ENCODE data around the gene MPHOSPH10. TPM values are rescaled to one million over a fixed set of nuclear protein-coding genes. Genes with fewer than 3 reads are reported as not detected.
A peak's percentile ranks its signal among the peaks of the same experiment; 100 is the strongest.

MPHOSPH10 gene
- 31.4 and 38.8 TPM in 2 replicates for total RNA-seq
- 3.0 and 4.4 TPM in 2 replicates for polyA plus RNA-seq
- 7.6 and 8.7 TPM in 2 replicates for polyA plus RNA-seq (2011; cell fraction: cytosol; rRNA removed)
- 12.2 and 18.2 TPM in 2 replicates for polyA plus RNA-seq (2011; cell fraction: nucleus; rRNA removed)
- 22.3 and 31.5 TPM in 2 replicates for polyA plus RNA-seq (2012)
- 4.8 and 4.9 TPM in 2 replicates for polyA minus RNA-seq
- 14.4 TPM for polyA minus RNA-seq (2011; cell fraction: cytosol; rRNA and poly(A)+ RNA removed)
- polyA minus RNA-seq (2011; cell fraction: nucleus; rRNA and poly(A)+ RNA removed) = 12.8 and 14.5 TPM in 2 replicates
- percentile 85 among the genes with signal in this experiment for Bru-seq, nascent RNA
- percentile 76 among the genes with signal in this experiment for BruChase-seq, experiment 1, labeled RNA remaining after a 6-hour chase
- percentile 84 among the genes with signal in this experiment for BruChase-seq, experiment 2, labeled RNA remaining after a 2-hour chase
- long read RNA-seq, transcript MPHOSPH10-201 (11 exons, 2,484 nt) = major isoform, 79 of 87 reads
- long read RNA-seq, partial matches to known transcripts = 3 of 87 reads
- long read RNA-seq, other reads (novel, unspliced or antisense) = 2 of 87 reads

- H4K20me1 ChIP-seq (replicated peaks; ENCODE audit: control insufficient read depth, extremely low read depth, insufficient read depth, low read length) = no peaks in the 10 kb centered on the region
- H2AFZ ChIP-seq (ENCODE audit: low read depth, low read length) = peak within 1 kb of the TSS; percentile 72
- H3K36me3 ChIP-seq (ENCODE audit: control insufficient read depth in 2 of 2, extremely low read depth in 1 of 2, insufficient read depth in 2 of 2, low read length in 2 of 2) = peaks cover 4 to 7% of the 10 kb centered on the region in 2 experiments
- ChIA-PET POLR2A (interaction anchor here (0.7 to 0.8 kb wide), 2 partner anchors 19 kb away, joined by 3 read pairs; no protein-coding TSS in a partner anchor), CTCF (interaction anchor here (0.8 to 2.4 kb wide), 7 partner anchors 16 to 59 kb away, joined by 3 to 15 read pairs (median 3); no protein-coding TSS in a partner anchor)
- peak within 1 kb of the TSS; percentile 96 for H3K4me2 ChIP-seq (ENCODE audit: insufficient read depth, low read length)
- H3K27ac ChIP-seq (ENCODE audit: insufficient read depth, low read depth, low read length) = peak within 1 kb of the TSS; percentile 72
- intact Hi-C loops (cut with micrococcal nuclease) = loop anchor here (1.0 to 5.0 kb wide), 4 partner anchors 30 to 138 kb away; partner anchors contain the start of genes NAGK, PAIP2B and TEX261
- peak within 1 kb of the TSS; percentile 73 for H3K9ac ChIP-seq (replicated peaks; ENCODE audit: extremely low read depth, insufficient read depth, low read length)
- DNase-seq (ENCODE audit: low read depth, low spot score) = peak; percentile 89
- peaks cover 16% of the 10 kb centered on the region for H3K4me1 ChIP-seq (ENCODE audit: control insufficient read depth, extremely low read depth, insufficient read depth, low read length)
- H3K4me3 ChIP-seq (replicated peaks in 1 of 3; ENCODE audit: insufficient read depth in 1 of 3, low read depth in 1 of 3, low read length in 3 of 3) = peak within 1 kb of the TSS; percentile 53 to 92 (median 90)
- no peaks in the 10 kb centered on the region for H3K9me1 ChIP-seq (replicated peaks; ENCODE audit: control insufficient read depth, extremely low read depth, insufficient read depth, low read length)
- no TSS peak for BruUV-seq (replicated peaks)
- dilution Hi-C loops (cut with MboI; ENCODE audit: extremely low pct_ligation_motif_present, low sequenced_read_pairs) = no loop called here
- peak; percentile 93 for FAIRE-seq
- peak; percentile 18 for TF ChIP-seq MYC (IDR thresholded peaks at IDR 0.05; ENCODE audit: low read depth, low read length)
- TF ChIP-seq POLR2A (IDR thresholded peaks at IDR 0.05; ENCODE audit: low read depth, low read length) = peak; percentile 90
- no peak for TF ChIP-seq EZH2 (IDR thresholded peaks at IDR 0.05; ENCODE audit: borderline replicate concordance, low read depth, low read length, severe bottlenecking)
- TF ChIP-seq FOS (IDR thresholded peaks at IDR 0.05; ENCODE audit: borderline replicate concordance, insufficient read depth, low read length) = no peak
- no peak for TF ChIP-seq CTCF (IDR thresholded peaks at IDR 0.05; ENCODE audit: extremely low read depth in 1 of 2, insufficient read depth in 1 of 2, low read depth in 1 of 2, low read length in 2 of 2)
- TF ChIP-seq, protein P1, sequence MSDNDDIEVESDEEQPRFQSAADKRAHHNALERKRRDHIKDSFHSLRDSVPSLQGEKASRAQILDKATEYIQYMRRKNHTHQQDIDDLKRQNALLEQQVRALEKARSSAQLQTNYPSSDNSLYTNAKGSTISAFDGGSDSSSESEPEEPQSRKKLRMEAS (IDR thresholded peaks at IDR 0.05; ENCODE audit: insufficient read depth, insufficient read length) = peak; percentile 68
- TF ChIP-seq JUN (IDR thresholded peaks at IDR 0.05; ENCODE audit: borderline replicate concordance, insufficient read depth, insufficient read length, low read depth) = no peak
- TF ChIP-seq POLR2AphosphoS5 (IDR thresholded peaks at IDR 0.05; ENCODE audit: insufficient read depth, low read depth, low read length) = peak; percentile 80
- no peaks in the 10 kb centered on the region for H3K9me3 ChIP-seq (replicated peaks; ENCODE audit: control insufficient read depth, insufficient read depth, low read length)
- peaks cover 36% of the 10 kb centered on the region for H3K79me2 ChIP-seq (ENCODE audit: control insufficient read depth, insufficient read depth, low read length)
- no peaks in the 10 kb centered on the region for H3K27me3 ChIP-seq (ENCODE audit: control insufficient read depth in 2 of 2, insufficient read depth in 2 of 2, low read length in 2 of 2)
These were observed at the start of gene MPHOSPH10, which contains the start of gene MCEE for GRCh38 chr2:71130152-71130904. Gene MPHOSPH10 (plus strand): TSS chr2:71130634. CDS start chr2:71130666, 32 bp downstream. Gene MCEE (minus strand): TSS chr2:71130229. CDS start chr2:71130219, 10 bp downstream.

Data from endothelial cell of umbilical vein (primary cell).